ENCODE data around the gene TGFBR3.

DNA sequence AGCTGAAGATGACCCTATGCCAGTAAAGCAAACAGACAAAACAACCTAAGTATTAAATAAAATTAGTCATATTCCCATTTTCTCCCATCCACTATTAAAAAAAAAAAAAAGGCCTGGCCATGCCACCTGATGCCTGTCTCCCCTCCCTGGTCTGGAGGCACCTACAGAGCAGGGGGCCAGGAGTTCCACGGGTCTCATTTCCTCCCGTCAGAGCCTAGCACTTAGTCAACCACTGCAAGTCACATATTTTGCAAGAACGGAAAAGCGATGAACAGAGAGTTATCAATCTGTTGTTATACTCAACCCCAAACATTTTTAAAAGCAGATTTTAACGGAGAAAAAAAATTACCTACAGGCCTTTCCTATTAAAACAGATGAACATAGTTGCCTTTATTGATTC, 59.3 kb downstream of the TGFBR3 start:
- TF ChIP-seq CTCF (IDR thresholded peaks at IDR 0.05; ENCODE audit: poor library complexity), result no peak
- no peak for TF ChIP-seq EZH2phosphoT487 (IDR thresholded peaks at IDR 0.05; ENCODE audit: low read depth, severe bottlenecking, unreplicated experiment)
